NCI-H2171 treated with DMSO at 0.1 percent for 48 hours (cell line): ENCODE measurements around the gene TBC1D2B.

Source experiments
- DNase-seq: peaks from one replicate; lab custom pipeline; 2025; lab: John Stamatoyannopoulos, UW

Gene TBC1D2B

DNA sequence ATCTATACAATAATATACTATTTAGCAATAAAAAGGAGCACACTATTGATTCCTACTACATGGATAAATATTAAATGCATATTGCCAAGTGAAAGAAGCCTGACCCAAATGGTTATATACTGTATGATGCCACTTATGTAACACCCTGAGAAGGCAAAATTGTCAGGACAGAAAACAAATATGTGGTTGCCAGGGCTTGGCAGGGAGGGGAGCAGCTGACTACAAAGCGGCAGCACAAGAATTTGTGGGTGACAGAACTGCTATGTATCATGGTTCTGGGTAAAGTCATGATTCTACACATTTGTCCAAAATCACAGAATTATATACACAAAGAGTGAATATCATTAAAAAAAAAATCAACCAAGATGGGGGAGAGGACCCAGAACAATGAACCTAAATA lies 22.5 kb downstream of the TBC1D2B start:
- DNase-seq: no peak

DNA sequence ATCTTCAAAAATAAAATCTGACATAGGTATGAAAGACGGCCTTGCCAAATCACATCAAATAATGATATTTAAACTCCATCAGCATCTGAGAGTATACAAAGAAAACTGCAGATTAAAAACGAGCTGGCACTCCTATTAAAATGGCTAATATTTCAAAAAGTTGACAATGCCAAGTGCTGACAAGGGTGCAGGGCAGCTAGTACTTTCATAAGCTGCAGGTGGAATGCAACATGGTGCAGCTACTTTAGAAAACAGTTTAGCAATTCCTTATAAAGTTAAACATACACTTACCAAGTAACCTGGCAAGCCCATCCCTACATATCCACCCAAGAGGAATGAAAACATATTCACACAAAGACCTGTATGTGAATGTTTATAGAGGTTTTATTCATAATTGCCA lies 23.0 kb downstream of the TBC1D2B start:
- no peak for DNase-seq

DNA sequence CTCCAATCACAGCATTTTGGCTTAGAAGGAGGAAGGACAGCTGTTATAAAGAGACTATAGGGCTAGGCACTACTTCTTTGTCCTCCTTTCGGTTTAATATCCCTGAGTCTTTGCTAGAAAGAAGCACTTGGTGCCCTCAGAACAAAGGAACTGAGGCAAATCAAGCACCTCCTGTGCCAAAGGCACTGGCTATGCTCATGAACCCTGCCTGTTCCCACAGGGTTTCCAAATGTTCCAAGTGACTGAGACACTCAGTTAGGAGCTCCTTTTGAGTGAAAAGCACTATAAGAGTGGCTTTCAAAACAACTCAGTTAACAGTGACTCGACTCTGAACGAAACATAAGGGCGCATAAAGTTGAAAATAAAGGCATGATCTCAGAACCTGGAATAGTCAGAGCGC lies 25.0 kb downstream of the TBC1D2B start:
- no peak for DNase-seq

DNA sequence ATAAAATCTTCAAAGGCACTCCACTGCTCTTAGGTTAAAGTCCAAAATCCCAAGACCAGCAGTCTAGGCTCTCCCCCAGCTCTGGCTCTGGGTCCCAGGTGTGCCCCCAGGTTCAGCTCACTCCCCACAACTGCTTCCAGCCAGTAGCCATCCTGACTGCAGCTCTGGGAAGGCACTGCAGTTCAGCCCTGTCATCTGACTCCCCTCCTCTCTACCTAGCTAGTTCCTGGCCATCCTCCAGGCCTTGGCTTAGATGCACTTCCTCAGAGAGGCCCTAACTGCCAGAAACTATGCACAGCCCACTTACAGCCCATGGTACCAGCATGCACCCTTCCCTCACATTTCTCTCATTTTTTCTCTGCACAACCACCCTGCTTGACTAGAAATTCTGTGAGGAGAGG lies 25.5 kb downstream of the TBC1D2B start:
- peak; percentile 44 for DNase-seq

DNA sequence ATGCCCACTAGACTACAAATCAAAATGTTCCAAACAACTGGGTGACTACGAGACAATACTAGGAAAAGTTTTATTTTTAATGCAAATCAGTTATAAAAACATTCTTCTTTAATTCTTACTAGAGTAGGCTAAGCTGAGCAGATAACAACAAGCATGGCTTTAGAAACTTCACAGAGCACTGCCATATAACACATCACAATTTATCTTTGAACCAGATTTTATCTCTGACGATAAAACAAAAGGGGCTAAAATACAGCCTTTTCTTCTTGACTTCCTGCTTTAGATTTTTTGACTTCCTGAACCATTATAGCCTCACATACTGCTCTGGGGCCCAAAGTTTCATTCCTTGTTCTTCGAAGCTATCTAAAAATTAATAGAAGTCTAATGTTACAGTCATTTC lies 25.9 kb downstream of the TBC1D2B start:
- DNase-seq: no peak

DNA sequence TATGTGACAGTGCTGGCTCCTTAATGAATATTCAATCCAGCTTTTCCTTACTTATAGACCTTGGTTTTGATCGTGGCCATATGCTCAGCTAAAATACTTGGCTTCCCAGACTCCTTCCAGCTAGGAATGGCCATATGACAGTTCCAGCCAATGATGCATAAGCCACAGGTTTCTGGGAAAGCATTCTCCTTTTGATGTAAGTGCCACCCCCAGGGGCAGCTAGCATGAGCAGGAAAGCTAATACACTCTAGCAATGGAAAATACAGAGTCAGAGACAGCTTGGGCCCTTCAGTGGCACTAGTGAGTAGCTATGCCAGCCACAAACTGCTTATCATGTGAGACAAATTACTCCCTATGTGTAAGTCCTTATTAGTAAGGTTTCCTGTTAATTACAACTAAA lies 26.7 kb downstream of the TBC1D2B start:
- DNase-seq: peak; percentile 33

DNA sequence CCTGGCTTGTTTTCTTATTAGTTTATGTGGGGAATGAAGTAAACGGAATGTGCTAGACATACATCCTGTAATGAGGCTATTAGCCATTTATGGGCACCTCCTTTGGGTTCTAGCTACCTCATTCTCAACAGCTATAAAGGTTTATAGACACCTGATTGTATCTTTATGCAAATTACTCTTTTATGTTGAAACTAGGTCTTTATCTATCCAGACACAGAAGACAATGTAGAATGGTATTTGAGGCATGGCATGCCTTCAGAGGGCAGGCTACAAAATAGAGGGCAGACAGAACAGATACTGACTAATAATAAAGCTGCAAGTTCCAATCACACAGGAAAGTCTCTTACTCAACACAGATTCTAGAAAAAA lies 27.1 kb downstream of the TBC1D2B start:
- DNase-seq: no peak

DNA sequence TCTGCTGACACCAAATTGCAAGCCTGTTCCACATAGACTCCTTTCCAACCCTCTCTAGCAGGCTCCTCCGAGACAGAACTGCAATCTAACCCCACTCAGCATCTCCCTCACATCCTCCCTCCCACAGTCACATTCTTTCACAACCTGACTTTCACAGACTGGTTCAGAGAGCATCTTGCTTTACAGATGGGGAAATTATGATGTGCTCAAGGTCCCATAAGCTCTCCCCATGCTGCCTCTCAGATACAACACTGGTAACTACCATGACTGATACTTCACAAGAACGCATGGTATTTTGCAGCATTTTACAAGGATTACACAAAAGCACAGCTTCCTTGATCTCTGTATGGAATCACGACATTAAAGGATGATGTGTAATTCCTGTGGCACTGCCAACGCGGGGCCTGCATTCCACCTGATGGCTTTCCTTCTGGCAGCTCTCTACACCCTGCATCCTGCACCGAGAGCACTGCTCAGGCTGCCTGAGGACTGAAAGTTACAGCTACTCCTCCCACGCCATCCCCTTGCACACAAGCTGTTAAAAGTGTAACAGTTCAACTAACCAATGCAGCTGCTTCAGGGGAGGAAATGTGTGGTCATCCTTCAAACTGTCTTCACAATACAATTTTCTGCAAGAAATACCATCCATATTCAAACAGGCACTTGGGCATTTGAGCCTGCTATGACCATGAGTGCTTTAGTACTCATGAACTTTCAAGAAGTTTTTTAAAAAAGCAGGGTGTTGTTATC lies 27.6 kb downstream of the TBC1D2B start:
- DNase-seq: no peak

DNA sequence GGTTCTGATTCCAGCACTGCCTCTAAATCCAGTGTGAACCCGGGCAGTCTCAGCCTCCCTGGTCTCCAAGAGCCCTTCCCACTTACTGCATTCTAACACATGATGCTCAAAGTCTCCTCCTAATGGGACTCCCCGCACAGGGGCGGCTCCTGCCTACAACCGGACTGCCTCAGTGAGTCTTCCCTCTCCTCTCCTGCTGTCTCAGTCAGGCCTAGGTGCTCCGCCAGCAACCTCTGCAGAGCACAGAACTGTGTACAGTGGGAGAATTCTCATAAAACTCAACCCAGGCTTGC lies 28.9 kb downstream of the TBC1D2B start:
- DNase-seq: no peak

DNA sequence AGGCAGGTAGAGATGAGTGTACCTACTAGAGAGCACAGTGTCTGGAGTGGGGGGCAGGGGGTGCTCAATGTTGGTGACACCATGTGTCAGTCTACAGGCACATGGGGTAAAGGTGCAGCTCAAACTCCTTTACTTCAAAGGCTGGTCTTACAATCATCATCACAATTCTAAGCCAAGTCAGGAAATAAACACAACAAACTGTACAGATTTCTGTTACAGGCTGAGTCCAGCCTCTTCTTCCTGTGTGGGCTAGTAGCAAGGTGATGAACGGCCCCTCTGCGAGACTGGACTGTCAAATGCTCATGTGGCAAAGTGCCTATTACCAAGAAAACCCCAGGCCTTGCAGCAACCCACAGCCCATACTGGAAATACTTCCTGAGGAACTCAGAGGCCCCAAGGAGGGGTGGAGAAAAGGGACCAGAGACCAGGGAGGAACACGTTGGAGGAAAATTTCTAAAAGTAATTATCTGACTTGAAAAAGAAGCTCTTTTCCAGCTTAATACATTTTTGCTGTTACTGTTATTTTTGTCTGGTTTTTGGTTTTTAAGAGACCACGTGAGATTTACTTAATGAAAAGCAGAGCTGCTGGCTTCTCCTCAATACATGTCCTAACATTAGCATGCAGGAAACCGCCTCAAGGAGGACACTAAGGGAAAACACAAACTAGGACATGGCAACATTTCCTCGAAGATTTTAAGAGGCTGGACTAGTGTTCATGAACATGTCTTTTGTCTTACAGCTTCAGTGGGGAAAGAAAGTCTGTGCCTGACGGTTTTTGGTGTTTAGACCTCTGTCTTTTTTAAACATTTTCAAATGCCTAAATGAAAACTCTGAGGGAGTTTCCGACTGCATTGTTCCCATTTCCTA lies 29.5 kb downstream of the TBC1D2B start:
- no peak for DNase-seq

DNA sequence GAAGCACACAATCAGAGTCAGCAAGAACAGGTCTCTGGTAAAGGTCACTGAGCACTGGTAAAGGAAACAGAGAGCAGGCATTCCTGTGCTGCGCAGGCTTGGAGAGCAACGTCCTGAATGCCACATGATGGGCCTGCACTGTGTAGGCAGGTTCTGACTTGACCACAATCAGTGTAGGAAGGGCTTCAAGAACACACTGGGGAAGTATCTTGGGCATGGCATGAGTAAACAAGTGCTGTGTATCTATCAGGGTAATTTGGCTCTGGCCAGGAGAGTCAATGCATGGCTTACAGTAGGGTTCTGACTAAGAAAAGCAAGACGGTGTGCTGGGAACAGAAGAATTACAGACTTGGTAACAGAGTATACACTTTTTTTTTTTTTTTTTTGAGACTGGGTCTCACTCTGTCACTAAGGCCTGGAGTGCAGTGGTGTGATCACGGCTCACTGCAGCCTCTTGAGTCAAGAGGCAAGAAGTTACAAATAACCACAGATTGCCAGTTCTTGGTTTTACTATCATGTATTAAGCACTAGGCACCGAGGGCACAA lies 30.6 kb downstream of the TBC1D2B start:
- DNase-seq: no peak

DNA sequence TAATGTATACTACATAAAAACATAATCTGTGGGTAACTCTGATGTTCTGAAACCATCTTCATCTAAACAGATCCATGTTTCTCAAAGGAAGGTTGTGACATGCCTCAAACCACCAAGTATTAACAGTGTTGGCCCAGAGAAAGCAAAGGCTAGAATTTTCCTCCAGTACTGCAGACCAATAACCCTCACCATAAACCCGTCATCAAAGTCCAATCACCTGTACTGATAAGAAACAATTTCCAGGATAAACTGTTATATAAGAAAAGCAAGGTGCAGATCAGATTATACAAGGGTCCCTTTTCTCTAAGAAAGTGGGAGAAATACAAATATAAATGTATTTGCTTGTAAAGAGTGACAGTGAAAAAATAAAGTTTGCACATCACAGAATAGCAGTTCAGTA lies 32.3 kb downstream of the TBC1D2B start:
- no peak for DNase-seq

DNA sequence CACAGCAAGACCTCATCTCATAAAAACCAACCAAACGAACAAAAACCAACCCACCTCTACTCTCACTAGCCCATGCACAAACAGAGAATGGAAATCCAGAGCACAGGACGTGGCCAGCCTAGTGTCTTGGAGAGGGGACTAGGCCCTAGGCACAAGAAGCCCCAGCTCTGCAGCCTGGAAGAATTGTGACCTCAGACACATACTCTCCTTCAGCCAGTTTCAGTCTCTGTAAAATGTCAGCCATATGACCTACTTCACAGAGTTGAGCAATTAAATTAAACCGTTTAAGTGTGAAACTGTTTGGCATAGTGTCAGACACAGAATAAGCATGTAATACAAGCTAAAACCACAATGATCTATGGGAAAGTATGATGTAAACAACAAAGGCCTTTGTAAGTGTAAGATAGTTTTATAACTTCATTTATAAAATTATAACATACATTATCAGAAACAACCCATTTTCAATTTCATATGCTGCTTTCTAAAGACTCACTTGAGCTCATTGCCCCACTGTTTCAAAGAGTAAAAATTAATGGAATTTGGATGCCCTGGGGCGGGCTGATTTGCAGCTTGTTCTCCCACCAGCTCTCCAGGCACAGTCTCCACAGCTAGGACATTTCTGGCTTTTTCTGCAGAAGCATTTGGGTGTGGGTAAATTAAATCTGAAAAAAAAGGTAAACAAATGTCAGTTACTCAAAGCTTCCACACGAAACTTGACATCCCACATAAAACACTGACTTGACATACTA lies 32.9 kb downstream of the TBC1D2B start:
- DNase-seq: peak; percentile 52

DNA sequence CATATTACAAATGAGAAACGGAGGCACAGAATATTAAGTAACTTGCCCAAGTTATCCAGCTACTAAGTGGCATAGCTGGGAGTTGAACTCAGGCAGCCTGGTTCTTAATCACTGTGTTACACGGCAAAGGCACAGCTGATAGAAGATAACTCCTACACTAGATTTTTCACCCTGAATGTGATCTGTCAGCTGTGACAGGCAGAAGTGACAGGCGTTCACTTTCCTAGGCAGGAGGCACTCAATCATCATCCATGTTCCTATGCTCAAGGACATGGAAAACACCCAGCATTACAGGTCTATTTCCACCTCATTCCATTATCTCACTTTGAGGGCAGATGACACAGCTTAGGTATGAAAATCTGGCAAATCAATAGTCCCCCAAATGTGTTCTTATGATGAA lies 35.6 kb downstream of the TBC1D2B start:
- no peak for DNase-seq

DNA sequence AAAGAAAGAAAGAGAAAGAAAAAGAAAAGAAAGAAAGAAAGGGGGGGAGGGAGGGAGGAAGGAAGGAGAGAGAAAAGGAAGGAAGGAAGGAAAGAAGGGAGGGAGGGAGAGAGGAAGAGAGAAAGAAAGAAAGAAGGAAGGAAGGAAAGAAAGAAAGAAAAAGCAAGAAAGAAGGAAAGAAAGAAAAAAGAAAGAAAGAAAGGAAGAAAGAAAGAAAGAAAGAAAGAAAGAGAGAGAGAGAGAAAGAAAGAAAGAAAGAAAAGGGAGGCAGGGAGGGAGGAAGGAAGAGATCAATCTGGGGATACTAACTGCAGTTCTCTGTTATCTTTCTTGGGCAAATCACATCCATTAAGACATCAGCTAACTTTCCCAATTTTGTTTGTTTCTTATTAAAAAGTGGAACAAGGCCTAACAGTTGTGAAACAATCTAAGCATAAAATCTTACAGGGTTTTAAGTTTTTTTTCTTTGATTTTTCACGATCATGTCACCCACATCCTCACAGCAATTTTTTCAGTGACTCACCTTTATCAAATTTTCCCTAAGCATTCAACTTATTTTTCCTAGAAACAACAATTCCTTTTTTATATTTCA lies 36.8 kb downstream of the TBC1D2B start:
- DNase-seq: no peak

DNA sequence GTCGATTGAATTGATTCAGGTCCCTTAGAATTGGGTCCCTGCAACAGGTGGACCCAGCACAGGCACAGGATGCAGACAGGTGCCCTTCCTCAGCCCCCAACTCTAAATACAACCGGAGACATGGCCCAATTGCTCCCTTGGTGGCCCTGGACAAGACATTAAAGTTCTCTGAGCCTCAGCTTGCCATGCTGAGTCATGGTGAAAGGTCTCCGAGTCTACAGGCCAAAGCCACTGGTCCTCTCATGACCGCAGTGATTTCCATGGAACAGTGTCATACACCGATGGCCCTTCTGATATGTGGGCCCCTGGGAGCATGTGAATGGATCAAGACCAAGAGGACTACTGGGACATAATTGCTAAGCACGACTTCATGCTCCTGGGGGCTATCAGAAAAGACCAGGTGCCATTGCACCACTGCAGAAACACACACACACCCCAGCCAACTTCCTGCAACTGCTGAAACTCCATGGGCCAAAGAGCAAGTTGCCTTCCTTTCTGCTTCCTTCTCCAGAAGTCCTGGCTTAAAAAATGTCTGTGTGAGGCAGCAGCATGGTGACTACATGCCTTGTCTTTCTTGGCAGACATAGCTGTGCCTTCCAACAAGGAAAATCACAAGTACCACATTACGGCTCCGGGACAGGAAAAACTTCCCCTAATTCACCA lies 38.8 kb downstream of the TBC1D2B start:
- DNase-seq: no peak

DNA sequence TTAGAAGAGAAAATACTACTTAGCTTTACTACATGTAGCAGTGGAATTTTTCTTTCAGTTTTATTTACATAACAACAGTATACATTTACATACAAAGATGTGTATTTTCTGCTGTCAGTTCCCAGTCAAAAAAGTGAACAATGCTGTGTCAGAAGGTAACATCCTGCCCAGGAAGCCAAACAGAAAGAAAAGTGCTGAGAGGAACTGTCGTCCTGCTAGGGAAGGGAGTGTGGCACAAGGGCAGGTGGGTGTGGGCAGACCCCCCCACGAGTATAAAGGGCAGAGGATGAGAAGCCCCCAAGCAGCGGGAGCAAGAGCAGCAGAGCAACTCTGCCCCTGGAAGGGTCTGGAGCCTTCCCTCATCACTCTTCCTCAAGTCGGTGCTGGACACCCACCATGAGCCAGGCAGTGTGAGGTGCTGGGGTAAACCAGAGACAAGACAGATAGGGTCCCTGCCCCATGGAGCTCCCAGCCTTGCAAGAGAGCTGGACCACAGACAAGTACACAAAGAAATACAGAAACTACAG lies 39.7 kb downstream of the TBC1D2B start:
- DNase-seq: no peak

DNA sequence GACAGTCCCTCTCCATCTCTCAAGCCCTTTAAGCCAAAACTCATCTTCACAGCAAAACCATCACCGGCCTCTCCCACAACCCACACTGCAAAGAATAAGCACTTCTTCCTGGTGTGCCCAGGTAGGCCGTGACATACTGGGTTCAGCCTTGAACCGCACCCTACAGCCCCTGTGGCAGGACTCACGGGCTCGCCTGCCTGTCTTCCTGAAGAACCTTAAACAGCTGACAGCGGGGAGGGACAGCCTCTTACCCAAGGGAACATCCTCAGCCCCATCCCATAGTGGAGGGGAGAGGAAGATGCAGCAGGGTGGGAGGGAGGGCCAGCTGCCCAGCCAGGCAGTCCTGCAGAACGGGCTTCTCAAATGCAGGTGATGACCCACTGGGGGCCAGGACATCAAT lies 40.2 kb downstream of the TBC1D2B start:
- DNase-seq: no peak

DNA sequence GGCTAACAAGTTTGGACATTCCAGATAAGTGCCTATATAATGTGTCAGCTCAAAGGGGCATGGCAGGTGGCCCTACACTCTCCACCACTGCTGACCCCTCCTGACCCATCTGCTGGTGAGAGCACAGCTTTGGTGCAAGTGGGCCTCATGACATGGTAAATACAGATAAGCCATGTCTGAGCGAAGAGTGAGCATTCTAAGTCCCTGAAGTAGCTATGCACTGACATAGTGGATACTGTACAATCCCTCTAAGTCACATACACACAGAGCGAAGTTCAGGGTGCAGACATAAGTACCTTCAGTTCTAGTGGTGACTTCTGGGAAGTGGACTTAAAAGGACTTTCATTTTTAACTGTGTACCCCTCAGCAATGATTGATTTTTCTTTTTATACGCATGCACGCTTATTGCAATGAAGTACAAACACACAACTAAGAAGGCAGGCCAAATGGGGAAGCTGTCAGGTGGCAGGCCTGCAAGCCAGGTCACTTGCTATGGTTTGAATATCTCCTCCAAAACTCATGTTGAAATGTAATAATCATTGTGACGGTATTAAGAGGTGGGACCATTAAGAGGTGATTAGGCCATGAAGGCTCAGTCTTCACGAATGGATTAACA lies 41.5 kb downstream of the TBC1D2B start:
- DNase-seq: no peak

DNA sequence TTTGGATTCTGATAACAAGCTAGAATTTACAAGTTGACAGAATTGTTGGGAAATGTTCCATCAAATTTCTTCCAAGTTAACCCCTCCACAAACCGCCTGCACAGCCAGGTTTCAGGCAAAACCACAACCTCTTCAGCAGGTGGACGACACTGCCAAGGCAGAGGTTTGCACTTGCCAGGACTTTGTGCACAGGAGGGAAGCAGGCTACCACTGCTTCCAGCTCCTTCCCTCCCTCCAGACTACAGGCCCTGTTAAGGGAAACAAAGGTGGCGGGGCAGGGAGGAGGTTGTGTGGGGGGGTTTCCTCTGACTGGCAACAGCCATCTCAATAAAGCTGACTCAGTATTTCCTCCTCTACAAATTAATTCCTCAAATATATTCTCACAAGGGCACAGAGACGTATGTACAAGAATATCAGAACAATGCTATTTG lies 42.2 kb downstream of the TBC1D2B start:
- no peak for DNase-seq
